HG02642 (cell line): ENCODE results near the gene CDH23.

Source experiments
- ATAC-seq: cut with Tn5 transposase; IDR thresholded peaks from one replicate; pipeline ENCODE4 v1.9.1; 2021; ENCODE audit warnings: mild to moderate bottlenecking; ENCODE audit not compliant: unreplicated experiment, poor library complexity

Gene CDH23

GRCh38 chr10:71741671-71742070 lies 345.0 kb downstream of the CDH23 start:
- no peak for ATAC-seq

- ATAC-seq: no peak
Observed at GRCh38 chr10:71742301-71743088, 345.8 kb downstream of the CDH23 start.

- ATAC-seq: no peak
Observed at GRCh38 chr10:71743089-71743838, 346.5 kb downstream of the CDH23 start.

GRCh38 chr10:71743866-71744265 lies 347.1 kb downstream of the CDH23 start:
- ATAC-seq: no peak

GRCh38 chr10:71744897-71745663 lies 348.4 kb downstream of the CDH23 start:
- ATAC-seq: no peak

GRCh38 chr10:71745664-71746250 lies 349.0 kb downstream of the CDH23 start:
- ATAC-seq: no peak

- ATAC-seq: no peak
Observed at GRCh38 chr10:71746344-71747037, 349.8 kb downstream of the CDH23 start.

GRCh38 chr10:71747039-71747531 lies 350.4 kb downstream of the CDH23 start:
- no peak for ATAC-seq

GRCh38 chr10:71747551-71748523 lies 351.1 kb downstream of the CDH23 start:
- ATAC-seq: no peak

- peak; percentile 58 for ATAC-seq
Observed at GRCh38 chr10:71748671-71749191, 352.0 kb downstream of the CDH23 start.

GRCh38 chr10:71749396-71749795 lies 352.7 kb downstream of the CDH23 start:
- ATAC-seq: no peak

GRCh38 chr10:71750124-71750841 lies 353.6 kb downstream of the CDH23 start:
- ATAC-seq: no peak

GRCh38 chr10:71750986-71751385 lies 354.3 kb downstream of the CDH23 start:
- no peak for ATAC-seq

GRCh38 chr10:71751515-71752224 lies 354.9 kb downstream of the CDH23 start:
- no peak for ATAC-seq

- no peak for ATAC-seq
Observed at GRCh38 chr10:71752391-71753090, 355.8 kb downstream of the CDH23 start.

- no peak for ATAC-seq
Observed at GRCh38 chr10:71753091-71753959, 356.6 kb downstream of the CDH23 start.
